AG04450 (cell line): ENCODE measurements around the gene NINJ2. TPM values are rescaled to one million over a fixed set of nuclear protein-coding genes. Genes with fewer than 3 reads are reported as not detected.

Experiments
- CTCF ChIA-PET: fragments of 300-600, 350-600 bp; formaldehyde crosslinking; extraction: SDS; loops from one replicate; lab custom pipeline; 2022; ENCODE audit warnings: antibody characterized with exemption, inconsistent platforms; lab: Charles Lee
- POLR2A ChIA-PET: fragments of 350-600 bp; formaldehyde crosslinking; extraction: SDS; loops from one replicate; lab custom pipeline; 2021; ENCODE audit warnings: antibody characterized with exemption, inconsistent platforms; lab: Yijun Ruan, JAX
- DNase-seq: peaks from one replicate; pipeline ENCODE4 v3.0.0-alpha.2; 2011; ENCODE audit warnings: low read depth, low spot score
- H3K27ac ChIP-seq: one replicate; pipeline ENCODE4 v1.5.1; 2012; ENCODE audit warnings: low read depth, low read length, control low read depth
- H3K27me3 ChIP-seq: one replicate; pipeline ENCODE4 v1.6.0; 2012; ENCODE audit warnings: low read length; ENCODE audit not compliant: control insufficient read depth, insufficient read depth
- H3K4me3 ChIP-seq: 2 replicates; pipeline ENCODE4 v1.5.1; 2011; ENCODE audit warnings: mild to moderate bottlenecking, low read depth, low read length, control low read depth
- H3K9me3 ChIP-seq: 2 replicates; pipeline ENCODE4 v1.5.1; 2012; ENCODE audit warnings: low read length; ENCODE audit not compliant: control insufficient read depth, insufficient read depth
- CTCF ChIP-seq: IDR thresholded peaks from 2 replicates; pipeline ENCODE4 v1.5.1; 2011; ENCODE audit warnings: low read depth, low read length, control low read depth, inconsistent platforms
- polyA plus RNA-seq: library from polyadenylated mRNA; depleted of rRNA; stranded (reverse); fragments of >200 nt; gene quantifications from 2 replicates; pipeline ENCODE4 v1.2.3, GENCODE V29; 2011

The NINJ2 gene
- polyA plus RNA-seq, 1 experiment = not detected

- DNase-seq = no peak
- POLR2A ChIA-PET = no interaction called here
- no peak for TF ChIP-seq CTCF
- Histone ChIP-seq H3K27me3 (peaks cover 25% of the 10 kb centered on the region), H3K4me3 (no peak overlapping the region), H3K9me3 (no peaks in the 10 kb centered on the region), H3K27ac (no peak overlapping the region)
- CTCF ChIA-PET = no interaction called here
Measured at GRCh38 chr12:664779-665092, 1.5 kb upstream of the NINJ2 start.

GRCh38 chr12:664075-664778 lies 982 bp upstream of the NINJ2 start:
- H3K27me3 ChIP-seq = peaks cover 25% of the 10 kb centered on the region
- CTCF ChIA-PET = no interaction called here
- DNase-seq = no peak
- no peak for TF ChIP-seq CTCF
- POLR2A ChIA-PET = no interaction called here
- H3K27ac ChIP-seq = no peak overlapping the region
- no peaks in the 10 kb centered on the region for H3K9me3 ChIP-seq
- H3K4me3 ChIP-seq = no peak overlapping the region

DNA sequence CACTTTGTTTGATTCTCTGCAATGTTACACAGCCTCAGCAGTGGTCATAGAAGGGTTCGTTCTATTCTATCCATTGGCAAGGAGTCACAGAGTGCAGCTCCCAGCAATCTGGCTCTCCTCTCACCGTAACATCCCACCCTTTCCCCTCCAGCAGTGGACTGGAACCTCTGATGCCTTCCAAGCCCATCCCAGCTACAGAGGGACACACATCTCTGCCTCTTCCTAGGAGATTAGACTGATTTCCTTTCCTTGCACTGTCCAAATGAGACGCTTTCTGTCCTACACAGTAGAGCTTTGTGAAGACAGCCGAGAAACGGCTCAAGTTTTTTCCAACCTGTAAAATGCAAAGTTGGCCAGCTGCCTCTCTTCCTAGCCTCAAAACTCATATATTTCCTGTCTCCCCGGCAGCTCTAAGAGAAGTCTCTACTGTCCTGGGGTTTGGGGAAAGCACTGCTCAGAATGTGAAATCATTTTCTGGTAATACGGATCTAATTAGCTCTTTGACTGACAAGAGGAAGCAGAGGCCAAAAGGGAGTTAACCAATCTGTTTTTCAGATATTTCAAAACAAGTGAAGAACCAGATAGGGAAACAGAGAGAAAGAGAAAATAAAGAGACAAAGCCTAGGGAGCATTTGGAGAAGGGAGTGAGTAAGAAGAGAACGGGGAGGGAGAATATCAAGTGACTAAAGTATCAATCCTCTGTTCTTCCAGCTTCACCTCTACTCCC lies 516 bp downstream of the NINJ2 start:
- DNase-seq = no peak
- POLR2A ChIA-PET = no interaction called here
- Histone ChIP-seq H3K4me3 (no peak overlapping the region), H3K9me3 (no peaks in the 10 kb centered on the region), H3K27ac (no peak overlapping the region), H3K27me3 (peaks cover 25% of the 10 kb centered on the region)
- CTCF ChIA-PET = no interaction called here
- TF ChIP-seq CTCF = no peak

GRCh38 chr12:661720-662486 lies 1.3 kb downstream of the NINJ2 start:
- ChIA-PET POLR2A (no interaction called here), CTCF (no interaction called here)
- no peaks in the 10 kb centered on the region for H3K9me3 ChIP-seq
- no peak for DNase-seq
- TF ChIP-seq CTCF = no peak
- no peak overlapping the region for H3K4me3 ChIP-seq
- no peak overlapping the region for H3K27ac ChIP-seq
- peaks cover 25% of the 10 kb centered on the region for H3K27me3 ChIP-seq
